Measurements from ENCODE around the gene GABARAP.

The GABARAP gene

GRCh38 chr17:7217113-7217987 lies 24.9 kb downstream of the GABARAP start:
- Histone ChIP-seq H3K4me1 (ENCODE audit: control insufficient read depth, insufficient read depth, low read length) (peaks cover 11% of the 10 kb centered on the region), H3K9me3 (ENCODE audit: control insufficient read depth, insufficient read depth, low read depth, low read length) (no peaks in the 10 kb centered on the region), H3K36me3 (ENCODE audit: control insufficient read depth in 2 of 2, insufficient read depth in 1 of 2, low read length in 2 of 2) (peaks cover 0 to 15% of the 10 kb centered on the region in 2 experiments; a peak in 1 of 3 replicates), H3K4me3 (ENCODE audit: low read depth, low read length) (peak overlapping the region; percentile 9), H3K27ac (ENCODE audit: extremely low read depth, low read depth, low read length) (no peak overlapping the region)
- ChIA-PET POLR2A (interaction anchor here (0.5 to 9.8 kb wide), 2 partner anchors 19 to 196 kb away, joined by 5 to 284 read pairs; partner anchors contain the start of genes DVL2, GABARAP and PHF23), CTCF (no interaction called here)
- TF ChIP-seq HIC1 (tag by site-specific recombination; IDR thresholded peaks at IDR 0.05) (peak; percentile 81), ZNF394 (tag by site-specific recombination; IDR thresholded peaks at IDR 0.05; ENCODE audit: borderline replicate concordance) (peak; percentile 59; the same call in 1 of the 2 replicates), PRDM1 (tag by site-specific recombination; IDR thresholded peaks at IDR 0.05) (0 out of 2 replicates have a peak, but pooled peaks have one; percentile 11), PRDM4 (tag by site-specific recombination; IDR thresholded peaks at IDR 0.05) (peak; percentile 36; the same call in 1 of the 2 replicates), ZSCAN16 (tag by site-specific recombination; IDR thresholded peaks at IDR 0.05) (no peak), ZNF335 (tag by site-specific recombination; conservative IDR thresholded peaks at IDR 0.05) (peak; percentile 50; the same call in 1 of the 2 replicates), ZNF629 (tag by site-specific recombination; IDR thresholded peaks at IDR 0.05) (0 out of 2 replicates have a peak, but pooled peaks have one; percentile 40), ZBTB21 (tag by site-specific recombination; IDR thresholded peaks at IDR 0.05) (no peak), ZNF341 (tag by site-specific recombination; IDR thresholded peaks at IDR 0.05; ENCODE audit: low read depth) (no peak; the same call in 1 of the 2 replicates), IKZF3 (tag by site-specific recombination; IDR thresholded peaks at IDR 0.05) (no peak), TCF7L2 (IDR thresholded peaks at IDR 0.05; ENCODE audit: borderline replicate concordance, low read depth, low read length) (no peak), GLIS2 (tag by site-specific recombination; IDR thresholded peaks at IDR 0.05) (peak; percentile 84), ZBTB10 (tag by site-specific recombination; IDR thresholded peaks at IDR 0.05) (peak; percentile 90), ZBTB7A (tag by site-specific recombination; IDR thresholded peaks at IDR 0.05; ENCODE audit: low read depth) (peak; percentile 53; the same call in 1 of the 2 replicates), ZSCAN18 (tag by site-specific recombination; IDR thresholded peaks at IDR 0.05) (0 out of 2 replicates have a peak, but pooled peaks have one; percentile 38), BCL6B (tag by site-specific recombination; IDR thresholded peaks at IDR 0.05) (no peak), SP3 (tag by site-specific recombination; IDR thresholded peaks at IDR 0.05) (peak; percentile 60), ZNF292 (tag by site-specific recombination; IDR thresholded peaks at IDR 0.05; ENCODE audit: borderline replicate concordance, low read depth) (no peak), ZBTB17 (tag by site-specific recombination; IDR thresholded peaks at IDR 0.05) (peak; percentile 53; the same call in 1 of the 2 replicates), ZFP3 (tag by site-specific recombination; IDR thresholded peaks at IDR 0.05; ENCODE audit: low read depth) (no peak), ZNF426 (tag by site-specific recombination; IDR thresholded peaks at IDR 0.05) (no peak), PATZ1 (tag by site-specific recombination; IDR thresholded peaks at IDR 0.05) (peak; percentile 61), SCRT2 (tag by site-specific recombination; IDR thresholded peaks at IDR 0.05) (0 out of 2 replicates have a peak, but pooled peaks have one; percentile 0)
